ENCODE data around the gene MRPL39.

The MRPL39 gene

GRCh38 chr21:25608044-25608737, 910 bp upstream of the MRPL39 start:
- DNase-seq = no peak

- DNase-seq = no peak
Observed at GRCh38 chr21:25589887-25590286, 17.4 kb downstream of the MRPL39 start.

DNA sequence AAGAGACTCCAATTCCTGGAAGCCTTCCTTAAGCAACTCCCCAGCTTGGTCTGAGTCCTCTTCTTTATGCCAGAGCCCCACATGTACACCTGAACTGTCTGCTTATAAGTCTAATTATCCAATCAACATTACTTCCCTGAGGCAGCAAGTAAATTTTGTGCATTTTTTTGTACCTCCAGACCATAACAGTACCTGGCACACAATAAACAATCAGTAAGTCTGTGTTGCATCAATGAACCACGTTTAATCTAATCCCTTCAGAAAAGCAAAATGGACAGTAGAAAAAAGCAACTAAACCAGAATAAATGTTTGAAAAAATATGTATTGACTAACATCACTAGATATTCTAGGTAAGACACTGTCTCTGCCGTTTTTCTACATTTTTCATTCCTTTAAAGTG, 20.5 kb downstream of the MRPL39 start:
- DNase-seq = no peak

DNA sequence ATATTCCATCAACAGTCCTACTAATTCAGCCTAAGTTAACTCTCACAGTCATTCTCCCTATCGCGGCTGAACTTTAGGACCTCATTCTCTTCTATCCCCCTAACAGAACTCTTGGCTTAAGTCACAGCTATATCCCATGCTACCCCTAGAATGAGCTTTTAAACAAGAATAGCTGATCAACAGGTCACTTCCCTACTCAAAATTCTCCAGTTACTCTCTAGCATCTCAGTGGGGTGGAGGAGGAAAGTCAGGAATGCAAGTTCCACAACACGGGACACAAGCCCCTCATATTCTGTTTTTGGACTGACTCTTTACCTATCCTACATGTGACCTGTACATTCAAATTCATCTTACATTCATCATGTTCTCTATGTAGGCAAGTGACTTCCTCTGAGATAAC, 21.0 kb downstream of the MRPL39 start:
- no peak for DNase-seq

DNA sequence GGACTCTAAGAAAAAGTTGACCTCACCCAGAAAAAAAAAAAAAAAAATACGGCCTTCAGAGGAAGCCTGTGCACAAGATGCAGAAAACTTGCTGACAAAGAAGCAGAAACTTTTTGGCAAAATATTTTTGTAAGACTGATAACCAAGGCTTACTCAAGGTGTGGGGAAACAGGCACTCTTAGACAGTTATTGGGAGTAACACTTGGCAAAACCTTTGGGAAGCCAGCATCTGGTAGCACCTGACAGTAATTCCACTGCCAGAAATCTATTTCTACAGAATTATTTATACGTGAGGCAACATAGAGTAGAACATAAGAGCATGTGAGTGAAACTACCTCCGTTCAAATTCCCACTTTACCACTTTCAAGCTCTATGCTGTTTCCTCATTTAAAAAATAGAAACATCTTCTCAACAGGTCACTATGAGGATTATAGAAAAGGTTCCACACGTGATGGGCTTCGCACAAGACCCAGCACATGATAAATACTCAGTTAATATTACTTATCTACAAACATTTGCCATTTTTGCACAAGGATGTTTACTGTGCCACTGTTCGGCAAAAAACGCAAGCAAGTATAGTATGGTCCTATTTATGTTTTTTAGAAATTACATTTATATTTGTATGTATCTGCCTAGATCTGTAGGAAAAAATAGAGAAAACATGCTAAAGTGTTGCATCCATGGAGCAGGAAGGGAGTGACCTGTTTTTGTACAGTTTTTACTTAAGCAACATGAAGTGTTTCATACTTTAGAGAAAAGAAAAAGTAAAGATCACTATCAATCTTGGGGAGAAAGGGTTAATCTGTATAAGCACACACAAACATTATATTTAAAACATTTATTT, 22.2 kb downstream of the MRPL39 start:
- no peak for DNase-seq

GRCh38 chr21:25583370-25584130, 23.7 kb downstream of the MRPL39 start:
- no peak for DNase-seq

GRCh38 chr21:25582888-25583287, 24.4 kb downstream of the MRPL39 start:
- no peak for DNase-seq

DNA sequence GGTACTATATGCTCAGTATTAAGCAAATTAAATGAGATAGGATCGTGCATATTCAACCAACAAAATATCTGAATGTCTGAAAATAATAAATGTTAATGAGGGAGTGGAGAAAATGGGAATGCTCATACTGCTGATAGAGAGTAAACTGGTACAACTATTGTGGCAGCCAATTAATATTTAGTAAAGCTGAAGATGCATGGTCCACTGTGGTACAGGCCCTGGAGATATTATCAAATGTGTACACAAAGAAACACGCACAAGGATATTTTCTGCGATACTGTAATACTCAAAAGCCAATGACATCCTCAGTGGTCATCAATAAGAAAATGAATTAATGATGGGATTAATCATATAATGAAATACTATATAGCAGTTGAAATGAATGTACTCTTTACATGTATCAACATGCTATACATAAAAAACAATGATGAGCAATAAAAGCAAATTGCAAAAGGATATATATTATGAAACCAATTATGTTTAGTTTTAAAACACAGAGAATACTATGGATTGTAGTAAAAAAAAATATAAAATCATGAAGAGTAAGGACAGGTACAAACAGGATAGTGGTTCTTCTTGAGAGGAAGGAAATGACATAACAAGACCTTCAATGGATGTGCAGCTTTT, 25.0 kb downstream of the MRPL39 start:
- no peak for DNase-seq

- DNase-seq = no peak
Observed at GRCh38 chr21:25581582-25581981, 25.7 kb downstream of the MRPL39 start.

GRCh38 chr21:25580912-25581260, 26.4 kb downstream of the MRPL39 start:
- no peak for DNase-seq

DNA sequence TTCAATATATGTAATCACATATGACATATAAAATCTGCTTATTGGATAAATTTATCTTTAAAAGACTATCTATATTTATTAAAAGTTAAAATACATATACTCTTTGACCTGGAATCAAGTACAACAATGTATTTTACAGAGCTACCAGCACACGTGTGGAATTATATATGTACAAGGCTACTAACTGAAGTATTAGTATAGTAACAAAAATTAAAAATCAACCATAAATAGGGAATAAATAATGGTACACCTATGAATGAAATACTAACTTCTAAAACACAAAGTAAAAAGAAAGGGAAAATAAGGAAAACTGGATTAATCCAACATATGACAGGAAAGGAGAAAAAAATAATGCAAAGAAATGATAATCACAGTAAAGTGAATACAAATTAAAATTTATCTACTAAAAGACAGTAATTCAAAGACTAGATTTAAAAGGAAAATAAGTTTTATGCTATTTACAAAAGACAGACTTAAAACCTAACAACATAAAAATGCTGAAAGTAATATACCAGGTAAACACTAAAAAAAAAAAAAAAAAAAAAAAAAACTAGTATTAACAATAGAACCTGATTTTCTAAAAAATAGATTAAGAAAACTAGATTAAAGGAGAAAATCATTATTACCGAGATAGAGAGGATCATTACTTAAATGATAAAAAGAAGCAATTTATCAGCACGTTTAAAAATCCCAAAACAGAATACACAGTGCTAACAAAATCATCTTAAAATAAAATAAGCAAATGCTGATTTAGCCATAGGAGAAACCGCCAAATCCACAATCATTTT, 27.9 kb downstream of the MRPL39 start:
- DNase-seq = no peak

DNA sequence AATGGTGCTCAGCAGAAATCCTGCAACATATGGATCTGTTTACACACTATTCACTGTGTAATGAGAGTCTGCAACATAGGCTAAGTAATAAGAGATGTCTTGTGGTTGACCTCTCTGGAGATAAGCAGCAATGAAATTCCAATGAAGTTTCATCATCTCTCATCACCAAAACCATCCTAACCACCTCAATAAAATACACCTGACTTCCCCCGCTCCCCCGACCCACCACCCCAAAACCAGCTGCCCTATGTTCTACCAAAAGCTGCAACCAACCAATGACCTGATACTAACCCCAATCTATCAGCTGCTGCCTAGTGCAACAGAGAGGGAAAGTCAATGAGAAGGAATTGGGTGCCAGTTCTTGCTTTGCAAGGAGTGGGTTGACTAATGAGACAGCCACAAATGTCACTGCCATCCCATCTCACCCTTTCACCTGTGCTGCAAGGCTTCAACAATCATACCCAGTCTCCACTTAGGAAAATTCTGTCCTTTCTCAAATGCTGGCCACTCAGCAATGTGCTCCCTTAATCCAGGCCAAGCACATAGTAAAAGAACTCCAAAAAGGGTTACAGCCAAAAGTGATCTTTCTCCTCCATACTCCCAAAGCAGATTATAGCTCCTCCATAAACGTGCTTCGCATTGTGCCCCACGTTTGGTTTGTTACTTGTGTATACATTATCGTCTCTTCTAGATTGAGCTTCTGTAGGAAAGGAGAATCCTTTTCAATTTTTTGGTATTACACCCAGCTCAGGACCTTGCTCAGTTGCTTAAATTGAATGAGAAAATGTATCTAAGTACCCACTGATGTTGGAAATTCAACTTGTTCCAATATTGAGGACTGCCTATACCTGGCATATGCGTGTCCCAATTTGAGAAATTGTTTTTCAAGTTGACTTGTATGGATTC, 29.0 kb downstream of the MRPL39 start:
- no peak for DNase-seq

GRCh38 chr21:25577424-25578055, 29.7 kb downstream of the MRPL39 start:
- no peak for DNase-seq

DNA sequence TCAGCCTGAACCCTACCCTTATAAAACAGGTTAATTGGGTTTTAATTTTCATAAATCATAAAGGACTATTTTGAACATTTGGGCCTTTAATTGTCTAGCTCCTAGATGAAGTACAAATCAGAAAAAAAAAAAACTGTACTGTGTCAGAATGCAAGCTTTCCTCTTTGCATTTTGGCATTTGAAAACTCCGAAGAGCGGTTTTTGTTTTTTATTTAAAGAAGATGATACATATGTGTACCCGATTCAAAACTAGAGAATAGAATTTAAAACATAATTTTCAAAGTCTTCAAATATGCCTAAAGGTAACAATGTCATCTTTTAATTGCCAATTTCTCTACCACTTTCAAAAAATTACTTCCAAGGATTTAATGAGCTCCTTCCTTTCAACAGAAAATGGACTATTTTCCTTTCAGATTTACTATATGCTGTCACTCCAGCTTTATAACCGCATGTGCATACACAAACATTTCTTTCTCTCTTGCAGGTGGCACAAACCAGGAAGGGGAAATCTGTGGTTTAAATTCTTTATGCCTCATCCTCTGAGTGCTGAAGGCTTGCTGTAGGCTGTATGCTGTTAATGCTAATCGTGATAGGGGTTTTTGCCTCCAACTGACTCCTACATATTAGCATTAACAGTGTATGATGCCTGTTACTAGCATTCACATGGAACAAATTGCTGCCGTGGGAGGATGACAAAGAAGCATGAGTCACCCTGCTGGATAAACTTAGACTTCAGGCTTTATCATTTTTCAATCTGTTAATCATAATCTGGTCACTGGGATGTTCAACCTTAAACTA, 33.7 kb downstream of the MRPL39 start:
- DNase-seq = no peak

DNA sequence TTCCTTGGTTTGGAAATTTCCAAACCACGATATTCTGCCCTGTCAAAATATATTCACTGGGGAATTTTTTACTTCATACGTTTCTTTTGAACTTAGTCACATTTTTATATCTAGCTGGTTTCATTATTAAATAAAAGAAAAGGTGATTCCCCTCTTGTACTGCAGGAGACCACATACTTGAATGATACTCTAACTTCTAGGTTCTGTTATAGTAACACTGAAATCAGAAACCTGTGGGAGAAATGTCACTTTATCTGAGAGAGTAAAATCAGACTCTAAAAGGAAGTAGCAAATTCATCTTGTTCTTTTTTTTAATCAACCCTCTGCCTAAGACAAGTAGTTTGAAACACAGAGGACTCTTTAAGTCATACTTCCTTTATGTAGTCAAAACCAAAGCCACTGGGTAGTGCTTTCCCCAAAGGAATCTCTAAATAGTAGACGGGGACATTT, 34.4 kb downstream of the MRPL39 start:
- DNase-seq = no peak

DNA sequence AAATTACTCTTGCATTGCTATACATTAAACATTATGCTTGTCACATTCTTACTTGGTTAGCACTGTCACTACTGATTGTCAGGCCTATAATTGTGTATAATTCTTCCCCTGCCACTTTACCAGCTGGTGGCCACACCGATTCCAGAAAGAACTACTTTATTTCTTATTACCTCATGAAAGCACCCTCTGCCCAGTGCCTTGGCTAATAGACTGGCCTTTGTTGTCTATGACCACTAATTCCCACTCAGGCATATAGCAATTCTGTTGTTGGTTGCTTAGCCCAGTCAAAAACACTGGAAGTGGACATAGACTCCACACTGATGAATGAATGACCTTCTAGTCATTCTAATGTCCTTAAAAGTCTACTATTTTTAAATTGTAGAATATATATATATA, 35.6 kb downstream of the MRPL39 start:
- DNase-seq = no peak

- DNase-seq = no peak
Observed at GRCh38 chr21:25569711-25570110, 37.6 kb downstream of the MRPL39 start.

DNA sequence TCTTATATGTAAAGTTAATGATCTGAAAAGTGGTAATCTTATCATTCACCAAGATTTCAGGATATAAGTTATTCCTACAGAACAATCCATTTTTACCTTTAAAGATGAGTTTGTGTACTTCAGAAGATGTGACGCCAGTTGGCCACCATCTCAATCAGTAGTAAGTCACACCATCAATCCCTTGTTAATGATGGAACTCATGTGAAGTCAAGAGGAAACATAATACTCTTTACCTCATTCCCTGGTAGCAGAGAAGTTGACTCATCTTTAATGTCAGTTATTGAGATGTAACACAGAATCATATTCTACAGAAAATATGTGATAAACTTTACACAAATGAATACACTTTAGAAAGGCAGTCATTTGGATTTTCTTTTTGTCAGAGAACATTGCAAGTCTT, 38.2 kb downstream of the MRPL39 start:
- no peak for DNase-seq

DNA sequence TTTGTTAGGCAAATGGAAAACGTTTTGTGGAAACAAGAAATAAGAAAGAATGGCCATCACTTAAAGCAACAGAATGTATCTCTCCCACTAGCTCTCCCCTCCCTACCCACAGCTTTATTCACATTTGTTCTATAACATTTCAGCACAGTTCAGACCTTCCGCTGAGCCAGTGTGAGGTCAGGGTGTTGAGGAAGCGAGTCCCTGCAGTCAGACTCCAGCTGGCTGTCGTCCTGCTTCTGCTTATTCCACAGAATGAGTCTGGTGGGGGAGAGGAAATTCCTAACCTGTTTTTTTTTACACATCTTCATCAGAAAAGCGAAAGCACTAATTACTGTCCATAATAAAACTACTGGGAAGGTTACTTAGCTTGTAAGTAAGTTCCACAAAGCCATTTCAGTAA, 39.0 kb downstream of the MRPL39 start:
- no peak for DNase-seq

DNA sequence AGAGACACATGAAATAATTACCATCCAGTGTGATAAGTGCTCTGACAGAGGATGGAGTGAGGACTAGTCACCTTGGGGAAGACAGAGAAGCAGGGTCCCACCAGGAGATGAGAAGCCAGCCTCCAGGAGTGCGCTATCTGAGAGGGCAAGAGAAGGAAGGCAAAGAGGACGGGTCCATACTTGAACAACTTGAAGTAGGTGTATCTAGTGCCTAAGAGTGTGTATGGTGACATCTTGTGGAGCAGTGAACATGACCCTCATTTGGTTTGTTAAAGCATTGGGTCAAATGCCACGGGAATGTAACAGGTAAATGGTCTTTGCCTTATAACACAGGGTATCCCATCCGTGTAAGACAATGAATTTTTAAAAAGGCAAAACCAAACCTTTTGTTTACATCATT, 39.8 kb downstream of the MRPL39 start:
- DNase-seq = no peak

Data from NCI-H2081 treated with DMSO at 0.1 percent for 48 hours (cell line).